Measurements from ENCODE around the gene TMEM175.

The TMEM175 gene

DNA sequence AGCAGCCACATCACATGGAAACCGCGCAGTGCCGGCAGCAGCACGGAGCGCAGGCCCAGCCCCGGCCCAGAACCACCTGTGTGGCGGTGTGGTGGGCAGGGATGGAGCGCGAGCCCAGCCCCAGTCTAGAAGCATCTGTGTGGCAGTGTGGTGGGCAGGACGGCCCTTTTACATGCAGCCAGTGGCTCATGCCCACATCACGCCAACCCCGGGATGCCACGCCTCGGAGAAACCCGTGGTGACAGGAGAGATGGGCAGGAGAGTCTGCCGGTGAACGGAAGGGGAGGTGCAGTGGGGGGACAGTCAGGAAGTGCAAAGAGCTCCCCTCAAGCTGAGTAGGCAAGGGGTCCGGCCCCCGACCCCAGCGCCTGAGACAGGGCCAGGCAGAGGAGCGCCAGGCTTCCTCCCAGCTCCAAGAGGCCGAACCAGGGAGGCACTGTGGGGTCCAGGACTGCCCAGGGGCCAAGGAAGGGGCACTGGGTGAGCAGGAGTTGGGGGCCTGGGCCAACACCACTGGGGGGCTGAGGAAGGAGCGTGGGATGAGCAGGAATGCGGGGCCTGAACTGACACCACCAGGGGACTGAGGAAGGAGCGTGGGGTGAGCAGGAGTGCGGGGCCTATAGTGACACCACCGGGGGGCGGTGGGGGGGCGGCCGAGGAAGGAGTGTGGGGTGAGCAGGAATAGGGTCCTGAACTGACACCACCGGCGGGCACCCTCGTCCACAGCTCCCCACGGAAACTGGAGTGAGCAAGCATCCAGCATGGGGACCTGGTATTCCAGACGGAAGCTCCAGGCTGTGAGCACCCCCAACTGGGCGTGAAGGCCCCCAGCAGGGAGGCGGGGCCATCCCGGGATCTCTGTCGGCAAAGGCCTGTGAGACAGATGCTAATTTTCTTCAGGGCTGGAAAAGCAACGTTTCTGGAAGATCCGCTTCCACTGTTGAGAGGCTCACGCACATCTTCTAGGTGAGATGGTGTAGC lies 28.9 kb upstream of the TMEM175 start:
- H2BK120ac ChIP-seq (ENCODE audit: insufficient read depth, low read length, poor library complexity): no peak overlapping the region
- H3K9ac ChIP-seq (ENCODE audit: low read length): no peak overlapping the region
- no peak overlapping the region for H3K27ac ChIP-seq (ENCODE audit: low read depth, low read length)
- no peaks in the 10 kb centered on the region for H3K27me3 ChIP-seq (ENCODE audit: insufficient read depth, low read length)
- H2AFZ ChIP-seq (ENCODE audit: insufficient read depth, low read length, poor library complexity): no peak overlapping the region
- no peaks in the 10 kb centered on the region for H3K4me1 ChIP-seq (ENCODE audit: control insufficient read depth in 1 of 2, insufficient read depth in 2 of 2, low read length in 2 of 2)
- peaks cover 8% of the 10 kb centered on the region for H3K9me3 ChIP-seq (ENCODE audit: insufficient read depth, low read depth, low read length)
- H4K91ac ChIP-seq (ENCODE audit: low read depth, low read length): no peak overlapping the region
- no peak overlapping the region for H4K12ac ChIP-seq (ENCODE audit: low read depth, low read length)
- no peak overlapping the region for H2AK5ac ChIP-seq (ENCODE audit: low read length)
- no peak overlapping the region for H3K4ac ChIP-seq (ENCODE audit: low read depth, low read length)
- no peak overlapping the region for H2BK5ac ChIP-seq (ENCODE audit: low read depth, low read length, poor library complexity)
- no peak overlapping the region for H2BK12ac ChIP-seq (ENCODE audit: low read length)
- H3K79me2 ChIP-seq (ENCODE audit: control insufficient read depth, insufficient read depth, low read length, poor library complexity): no peaks in the 10 kb centered on the region
- WGBS (ENCODE audit: extremely low coverage, insufficient coverage, insufficient read length): no CpG with 5 or more reads among the region's 42 CpGs
- no peaks in the 10 kb centered on the region for H3K79me1 ChIP-seq (ENCODE audit: low read length)
- no peak overlapping the region for H3K4me2 ChIP-seq (ENCODE audit: low read length)
- H3K14ac ChIP-seq (ENCODE audit: low read length): no peak overlapping the region
- H3K36me3 ChIP-seq (ENCODE audit: control insufficient read depth in 1 of 2, insufficient read depth in 2 of 2, low read length in 2 of 2): peaks cover 32 to 44% of the 10 kb centered on the region in 2 experiments
- no peak overlapping the region for H3K18ac ChIP-seq (ENCODE audit: low read length)
- no peak overlapping the region for H3K23ac ChIP-seq (ENCODE audit: low read length)
- H4K8ac ChIP-seq (ENCODE audit: low read depth, low read length): no peak overlapping the region
- peak overlapping the region; percentile 42 for H3K4me3 ChIP-seq (ENCODE audit: low read depth, low read length)
- no peak for DNase-seq

DNA sequence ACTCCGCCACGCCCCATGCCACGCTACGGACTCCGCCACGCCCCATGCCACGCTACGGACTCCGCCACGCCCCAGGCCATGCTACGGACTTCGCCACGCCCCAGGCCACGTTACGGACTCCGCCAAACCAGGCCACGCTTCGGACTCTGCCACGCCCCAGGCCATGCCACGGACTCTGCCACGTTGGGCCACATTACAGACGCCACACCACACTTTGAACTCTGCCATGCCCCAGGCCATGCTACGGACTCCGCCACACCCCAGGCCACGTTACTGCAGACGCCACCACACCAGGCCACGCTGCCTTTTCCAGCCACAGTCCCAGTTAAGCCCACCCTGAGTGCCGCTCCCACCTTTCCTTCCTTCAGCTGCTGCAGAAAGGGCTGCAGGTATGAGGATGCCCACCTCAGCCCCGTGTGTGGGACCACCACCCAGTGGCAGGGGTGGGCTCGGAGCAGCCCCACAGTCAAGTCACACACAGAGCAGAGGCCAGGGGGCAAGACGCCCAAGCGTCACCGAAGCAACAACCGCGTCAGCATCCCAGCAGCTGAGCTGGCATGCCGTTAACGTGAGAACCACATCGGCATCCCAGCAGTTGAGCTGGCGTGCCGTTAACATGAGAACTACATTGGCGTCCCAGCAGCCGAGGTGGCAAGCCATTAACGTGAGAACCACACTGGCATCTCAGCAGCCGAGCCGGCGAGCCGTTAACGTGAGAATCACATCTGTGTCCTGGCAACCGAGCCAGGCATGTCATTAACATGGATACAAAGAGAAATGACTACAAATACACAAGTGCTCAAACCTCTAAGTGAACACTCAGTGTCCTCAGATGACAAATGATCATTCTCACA lies 26.5 kb upstream of the TMEM175 start:
- no peak overlapping the region for H2BK120ac ChIP-seq (ENCODE audit: insufficient read depth, low read length, poor library complexity)
- no peak overlapping the region for H3K4me2 ChIP-seq (ENCODE audit: low read length)
- H3K27me3 ChIP-seq (ENCODE audit: insufficient read depth, low read length): no peaks in the 10 kb centered on the region
- H3K14ac ChIP-seq (ENCODE audit: low read length): no peak overlapping the region
- H3K4ac ChIP-seq (ENCODE audit: low read depth, low read length): no peak overlapping the region
- H3K79me1 ChIP-seq (ENCODE audit: low read length): no peaks in the 10 kb centered on the region
- no peak overlapping the region for H4K91ac ChIP-seq (ENCODE audit: low read depth, low read length)
- no peak for DNase-seq
- no peak overlapping the region for H4K12ac ChIP-seq (ENCODE audit: low read depth, low read length)
- H3K27ac ChIP-seq (ENCODE audit: low read depth, low read length): no peak overlapping the region
- H4K8ac ChIP-seq (ENCODE audit: low read depth, low read length): no peak overlapping the region
- no peaks in the 10 kb centered on the region for H3K4me1 ChIP-seq (ENCODE audit: control insufficient read depth in 1 of 2, insufficient read depth in 2 of 2, low read length in 2 of 2)
- peaks cover 8% of the 10 kb centered on the region for H3K9me3 ChIP-seq (ENCODE audit: insufficient read depth, low read depth, low read length)
- no CpG with 5 or more reads among the region's 49 CpGs for WGBS (ENCODE audit: extremely low coverage, insufficient coverage, insufficient read length)
- H3K36me3 ChIP-seq (ENCODE audit: control insufficient read depth in 1 of 2, insufficient read depth in 2 of 2, low read length in 2 of 2): peaks cover 33 to 38% of the 10 kb centered on the region in 2 experiments
- no peak overlapping the region for H2BK12ac ChIP-seq (ENCODE audit: low read length)
- no peak overlapping the region for H2AFZ ChIP-seq (ENCODE audit: insufficient read depth, low read length, poor library complexity)
- no peak overlapping the region for H3K18ac ChIP-seq (ENCODE audit: low read length)
- H3K4me3 ChIP-seq (ENCODE audit: low read depth, low read length): no peak overlapping the region
- H3K23ac ChIP-seq (ENCODE audit: low read length): no peak overlapping the region
- H2BK5ac ChIP-seq (ENCODE audit: low read depth, low read length, poor library complexity): no peak overlapping the region
- no peaks in the 10 kb centered on the region for H3K79me2 ChIP-seq (ENCODE audit: control insufficient read depth, insufficient read depth, low read length, poor library complexity)
- no peak overlapping the region for H2AK5ac ChIP-seq (ENCODE audit: low read length)
- no peak overlapping the region for H3K9ac ChIP-seq (ENCODE audit: low read length)

GRCh38 chr4:906339-907102 lies 25.7 kb upstream of the TMEM175 start:
- H4K8ac ChIP-seq (ENCODE audit: low read depth, low read length): no peak overlapping the region
- H3K79me1 ChIP-seq (ENCODE audit: low read length): no peaks in the 10 kb centered on the region
- H3K36me3 ChIP-seq (ENCODE audit: control insufficient read depth in 1 of 2, insufficient read depth in 2 of 2, low read length in 2 of 2): peaks cover 33 to 40% of the 10 kb centered on the region in 2 experiments
- DNase-seq: no peak
- no peaks in the 10 kb centered on the region for H3K79me2 ChIP-seq (ENCODE audit: control insufficient read depth, insufficient read depth, low read length, poor library complexity)
- H2BK12ac ChIP-seq (ENCODE audit: low read length): no peak overlapping the region
- no peak overlapping the region for H3K27ac ChIP-seq (ENCODE audit: low read depth, low read length)
- no peak overlapping the region for H3K4ac ChIP-seq (ENCODE audit: low read depth, low read length)
- no peaks in the 10 kb centered on the region for H3K27me3 ChIP-seq (ENCODE audit: insufficient read depth, low read length)
- no peak overlapping the region for H3K4me3 ChIP-seq (ENCODE audit: low read depth, low read length)
- WGBS (ENCODE audit: extremely low coverage, insufficient coverage, insufficient read length): no CpG with 5 or more reads among the region's 20 CpGs
- no peak overlapping the region for H2BK5ac ChIP-seq (ENCODE audit: low read depth, low read length, poor library complexity)
- no peaks in the 10 kb centered on the region for H3K4me1 ChIP-seq (ENCODE audit: control insufficient read depth in 1 of 2, insufficient read depth in 2 of 2, low read length in 2 of 2)
- no peak overlapping the region for H3K23ac ChIP-seq (ENCODE audit: low read length)
- no peak overlapping the region for H4K91ac ChIP-seq (ENCODE audit: low read depth, low read length)
- no peak overlapping the region for H3K4me2 ChIP-seq (ENCODE audit: low read length)
- no peak overlapping the region for H4K12ac ChIP-seq (ENCODE audit: low read depth, low read length)
- no peak overlapping the region for H3K18ac ChIP-seq (ENCODE audit: low read length)
- no peak overlapping the region for H2AFZ ChIP-seq (ENCODE audit: insufficient read depth, low read length, poor library complexity)
- peaks cover 8% of the 10 kb centered on the region for H3K9me3 ChIP-seq (ENCODE audit: insufficient read depth, low read depth, low read length)
- no peak overlapping the region for H3K14ac ChIP-seq (ENCODE audit: low read length)
- H2BK120ac ChIP-seq (ENCODE audit: insufficient read depth, low read length, poor library complexity): no peak overlapping the region
- H3K9ac ChIP-seq (ENCODE audit: low read length): no peak overlapping the region
- no peak overlapping the region for H2AK5ac ChIP-seq (ENCODE audit: low read length)

- DNase-seq: no peak
- H3K4me2 ChIP-seq (ENCODE audit: low read length): no peak overlapping the region
- no peak overlapping the region for H2BK120ac ChIP-seq (ENCODE audit: insufficient read depth, low read length, poor library complexity)
- H2AK5ac ChIP-seq (ENCODE audit: low read length): no peak overlapping the region
- no peak overlapping the region for H3K18ac ChIP-seq (ENCODE audit: low read length)
- no peak overlapping the region for H2BK12ac ChIP-seq (ENCODE audit: low read length)
- no peak overlapping the region for H2BK5ac ChIP-seq (ENCODE audit: low read depth, low read length, poor library complexity)
- H3K27ac ChIP-seq (ENCODE audit: low read depth, low read length): no peak overlapping the region
- no peaks in the 10 kb centered on the region for H3K27me3 ChIP-seq (ENCODE audit: insufficient read depth, low read length)
- no peak overlapping the region for H3K14ac ChIP-seq (ENCODE audit: low read length)
- no peaks in the 10 kb centered on the region for H3K79me2 ChIP-seq (ENCODE audit: control insufficient read depth, insufficient read depth, low read length, poor library complexity)
- no peak overlapping the region for H3K23ac ChIP-seq (ENCODE audit: low read length)
- no peak overlapping the region for H2AFZ ChIP-seq (ENCODE audit: insufficient read depth, low read length, poor library complexity)
- H3K9me3 ChIP-seq (ENCODE audit: insufficient read depth, low read depth, low read length): peaks cover 8% of the 10 kb centered on the region
- no peak overlapping the region for H4K91ac ChIP-seq (ENCODE audit: low read depth, low read length)
- peaks cover 36 to 44% of the 10 kb centered on the region in 2 experiments for H3K36me3 ChIP-seq (ENCODE audit: control insufficient read depth in 1 of 2, insufficient read depth in 2 of 2, low read length in 2 of 2)
- no CpG with 5 or more reads among the region's 7 CpGs for WGBS (ENCODE audit: extremely low coverage, insufficient coverage, insufficient read length)
- no peak overlapping the region for H3K9ac ChIP-seq (ENCODE audit: low read length)
- no peaks in the 10 kb centered on the region for H3K79me1 ChIP-seq (ENCODE audit: low read length)
- no peaks in the 10 kb centered on the region for H3K4me1 ChIP-seq (ENCODE audit: control insufficient read depth in 1 of 2, insufficient read depth in 2 of 2, low read length in 2 of 2)
- H4K12ac ChIP-seq (ENCODE audit: low read depth, low read length): no peak overlapping the region
- H3K4me3 ChIP-seq (ENCODE audit: low read depth, low read length): no peak overlapping the region
- H3K4ac ChIP-seq (ENCODE audit: low read depth, low read length): no peak overlapping the region
- no peak overlapping the region for H4K8ac ChIP-seq (ENCODE audit: low read depth, low read length)
Measured at GRCh38 chr4:907103-907400, 25.2 kb upstream of the TMEM175 start.
